HEK293 (cell line): Measurements from ENCODE around the gene CNOT6L.

Experiments
- HOXC10 ChIP-seq: sonication (generic); formaldehyde crosslinking; IDR thresholded peaks from 2 replicates; pipeline ENCODE4 v1.8.1; 2023; ENCODE audit warnings: mild to moderate bottlenecking, missing genetic modification reagents
- OVOL3 ChIP-seq: fragments of 450-650 bp; formaldehyde crosslinking; IDR thresholded peaks from 2 replicates; pipeline ENCODE4 v1.5.1; 2016; ENCODE audit warnings: missing biosample characterization, missing genetic modification characterization
- YY1 ChIP-seq: fragments of 450-650 bp; formaldehyde crosslinking; IDR thresholded peaks from 2 replicates; pipeline ENCODE4 v1.5.1; 2018; ENCODE audit warnings: missing biosample characterization, missing genetic modification characterization
- ZBTB8A ChIP-seq: fragments of 450-650 bp; formaldehyde crosslinking; IDR thresholded peaks from 2 replicates; pipeline ENCODE4 v1.5.1; 2016; ENCODE audit warnings: missing biosample characterization, missing genetic modification characterization
- ZFP3 ChIP-seq: fragments of 450-650 bp; formaldehyde crosslinking; IDR thresholded peaks from 2 replicates; pipeline ENCODE4 v1.5.1; 2016; ENCODE audit warnings: low read depth, missing biosample characterization, missing genetic modification characterization
- ZFP69B ChIP-seq: fragments of 450-650 bp; formaldehyde crosslinking; IDR thresholded peaks from 2 replicates; pipeline ENCODE4 v1.5.1; 2016; ENCODE audit warnings: missing biosample characterization, missing genetic modification characterization
- ZNF114 ChIP-seq: fragments of 450-650 bp; formaldehyde crosslinking; IDR thresholded peaks from 2 replicates; pipeline ENCODE4 v1.5.0; 2017; ENCODE audit warnings: missing biosample characterization, missing genetic modification characterization
- ZNF121 ChIP-seq: fragments of 450-650 bp; formaldehyde crosslinking; IDR thresholded peaks from 2 replicates; pipeline ENCODE4 v1.5.1; 2016; ENCODE audit warnings: missing biosample characterization, missing genetic modification characterization
- ZNF174 ChIP-seq: fragments of 450-650 bp; formaldehyde crosslinking; IDR thresholded peaks from 2 replicates; pipeline ENCODE4 v1.5.0; 2017; ENCODE audit warnings: missing biosample characterization, mild to moderate bottlenecking, missing genetic modification characterization
- ZNF248 ChIP-seq: fragments of 450-650 bp; formaldehyde crosslinking; IDR thresholded peaks from 2 replicates; pipeline ENCODE4 v1.5.1; 2017; ENCODE audit warnings: missing biosample characterization, missing genetic modification characterization
- ZNF302 ChIP-seq: fragments of 450-650 bp; formaldehyde crosslinking; IDR thresholded peaks from 2 replicates; pipeline ENCODE4 v1.5.1; 2016; ENCODE audit warnings: missing biosample characterization, missing genetic modification characterization, low read depth
- ZNF335 ChIP-seq: fragments of 450-650 bp; formaldehyde crosslinking; conservative IDR thresholded peaks from 2 replicates; pipeline ENCODE4 v1.5.1; 2016; ENCODE audit warnings: missing biosample characterization, missing genetic modification characterization
- ZNF529 ChIP-seq: fragments of 450-650 bp; formaldehyde crosslinking; IDR thresholded peaks from 2 replicates; pipeline ENCODE4 v1.5.1; 2017; ENCODE audit warnings: missing genetic modification characterization, missing biosample characterization; ENCODE audit not compliant: insufficient replicate concordance
- ZNF530 ChIP-seq: fragments of 450-650 bp; formaldehyde crosslinking; IDR thresholded peaks from 2 replicates; pipeline ENCODE4 v1.5.1; 2016; ENCODE audit warnings: low read depth, missing biosample characterization, missing genetic modification characterization
- ZNF549 ChIP-seq: fragments of 450-650 bp; IDR thresholded peaks from 2 replicates; pipeline ENCODE4 v1.5.1; 2018; ENCODE audit warnings: missing biosample characterization, missing genetic modification characterization, mild to moderate bottlenecking, inconsistent platforms, moderate library complexity
- ZNF571 ChIP-seq: fragments of 450-650 bp; formaldehyde crosslinking; IDR thresholded peaks from 2 replicates; pipeline ENCODE4 v1.5.0; 2017; ENCODE audit warnings: missing biosample characterization, missing genetic modification characterization
- ZNF585B ChIP-seq: fragments of 450-650 bp; formaldehyde crosslinking; IDR thresholded peaks from 2 replicates; pipeline ENCODE4 v1.5.1; 2016; ENCODE audit warnings: missing biosample characterization, missing genetic modification characterization
- ZNF664 ChIP-seq: fragments of 450-650 bp; formaldehyde crosslinking; IDR thresholded peaks from 2 replicates; pipeline ENCODE4 v1.5.1; 2016; ENCODE audit warnings: missing biosample characterization, missing genetic modification characterization
- ZNF837 ChIP-seq: fragments of 450-650 bp; formaldehyde crosslinking; IDR thresholded peaks from 2 replicates; pipeline ENCODE4 v1.5.1; 2016; ENCODE audit warnings: missing biosample characterization, missing genetic modification characterization
- ZSCAN30 ChIP-seq: fragments of 450-650 bp; IDR thresholded peaks from 2 replicates; pipeline ENCODE4 v1.5.1; 2018; ENCODE audit warnings: missing biosample characterization, mild to moderate bottlenecking, missing genetic modification characterization, moderate library complexity
- TF ChIP-seq, protein P1 (sequence below): fragments of 450-650 bp; formaldehyde crosslinking; IDR thresholded peaks from 2 replicates; pipeline ENCODE4 v1.5.1; 2016; ENCODE audit warnings: missing biosample characterization, missing genetic modification characterization
- TF ChIP-seq, protein P2 (sequence below): fragments of 450-650 bp; formaldehyde crosslinking; IDR thresholded peaks from 2 replicates; pipeline ENCODE4 v1.5.1; 2016; ENCODE audit warnings: missing biosample characterization, missing genetic modification characterization
- TF ChIP-seq, protein P3 (sequence below): fragments of 450-650 bp; formaldehyde crosslinking; IDR thresholded peaks from 2 replicates; pipeline ENCODE4 v1.5.1; 2016; ENCODE audit warnings: missing biosample characterization, missing genetic modification characterization, borderline replicate concordance
- TF ChIP-seq, protein P4 (sequence below): fragments of 450-650 bp; formaldehyde crosslinking; IDR thresholded peaks from 2 replicates; pipeline ENCODE4 v1.5.0; 2017; ENCODE audit warnings: missing biosample characterization, missing genetic modification characterization, borderline replicate concordance
- TF ChIP-seq, protein P5 (sequence below): fragments of 450-650 bp; formaldehyde crosslinking; IDR thresholded peaks from 2 replicates; pipeline ENCODE4 v1.5.1; 2016; ENCODE audit warnings: missing biosample characterization, missing genetic modification characterization
- TF ChIP-seq, protein P6 (sequence below): fragments of 450-650 bp; IDR thresholded peaks from 2 replicates; pipeline ENCODE4 v1.5.1; 2018; ENCODE audit warnings: missing biosample characterization, missing genetic modification characterization

The CNOT6L gene

DNA sequence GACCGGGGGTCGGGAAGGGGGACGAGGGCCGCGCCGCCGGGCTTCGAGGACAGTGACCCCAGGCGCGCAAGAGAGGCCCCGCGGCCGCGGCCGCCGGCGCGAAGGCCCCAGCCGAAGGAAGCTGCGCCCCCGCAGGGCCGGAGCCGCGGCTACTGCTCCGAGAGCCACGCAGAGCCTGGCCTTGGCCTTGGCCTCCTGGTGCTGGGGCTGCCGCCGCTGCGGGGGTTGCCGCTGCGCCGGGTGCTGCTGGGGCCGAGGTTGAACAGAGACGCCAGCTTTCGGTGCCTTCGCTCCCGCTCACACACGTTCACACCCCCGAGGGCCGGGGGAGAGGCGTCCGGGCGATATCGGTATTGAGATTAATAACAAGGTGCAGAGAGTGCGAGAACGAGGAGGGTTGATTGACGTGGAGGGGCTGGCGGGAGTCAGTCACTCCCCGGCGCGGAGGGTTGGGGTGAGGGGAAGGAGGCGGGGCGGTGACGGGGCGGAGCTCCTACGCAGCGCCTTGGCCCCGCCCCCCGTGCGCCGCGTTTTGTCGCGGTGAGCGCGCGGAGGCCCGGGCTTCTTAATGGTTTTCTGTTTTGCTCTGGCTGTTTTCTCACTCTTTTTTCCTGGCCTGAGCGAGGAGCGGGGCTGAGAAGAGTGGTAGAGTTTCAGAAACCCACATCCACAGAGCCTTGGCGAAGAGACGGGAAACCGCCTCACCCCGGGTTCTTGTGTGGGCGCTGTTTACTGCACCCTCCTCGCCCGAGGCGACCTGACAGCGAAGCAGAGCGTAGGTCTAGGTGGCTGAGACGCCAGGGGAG is 878 bp upstream of the CNOT6L start (continued):
- TF ChIP-seq, protein P1, sequence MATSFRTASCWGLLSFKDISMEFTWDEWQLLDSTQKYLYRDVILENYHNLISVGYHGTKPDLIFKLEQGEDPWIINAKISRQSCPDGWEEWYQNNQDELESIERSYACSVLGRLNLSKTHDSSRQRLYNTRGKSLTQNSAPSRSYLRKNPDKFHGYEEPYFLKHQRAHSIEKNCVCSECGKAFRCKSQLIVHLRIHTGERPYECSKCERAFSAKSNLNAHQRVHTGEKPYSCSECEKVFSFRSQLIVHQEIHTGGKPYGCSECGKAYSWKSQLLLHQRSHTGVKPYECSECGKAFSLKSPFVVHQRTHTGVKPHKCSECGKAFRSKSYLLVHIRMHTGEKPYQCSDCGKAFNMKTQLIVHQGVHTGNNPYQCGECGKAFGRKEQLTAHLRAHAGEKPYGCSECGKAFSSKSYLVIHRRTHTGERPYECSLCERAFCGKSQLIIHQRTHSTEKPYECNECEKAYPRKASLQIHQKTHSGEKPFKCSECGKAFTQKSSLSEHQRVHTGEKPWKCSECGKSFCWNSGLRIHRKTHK: no peak
- TF ChIP-seq, protein P2, sequence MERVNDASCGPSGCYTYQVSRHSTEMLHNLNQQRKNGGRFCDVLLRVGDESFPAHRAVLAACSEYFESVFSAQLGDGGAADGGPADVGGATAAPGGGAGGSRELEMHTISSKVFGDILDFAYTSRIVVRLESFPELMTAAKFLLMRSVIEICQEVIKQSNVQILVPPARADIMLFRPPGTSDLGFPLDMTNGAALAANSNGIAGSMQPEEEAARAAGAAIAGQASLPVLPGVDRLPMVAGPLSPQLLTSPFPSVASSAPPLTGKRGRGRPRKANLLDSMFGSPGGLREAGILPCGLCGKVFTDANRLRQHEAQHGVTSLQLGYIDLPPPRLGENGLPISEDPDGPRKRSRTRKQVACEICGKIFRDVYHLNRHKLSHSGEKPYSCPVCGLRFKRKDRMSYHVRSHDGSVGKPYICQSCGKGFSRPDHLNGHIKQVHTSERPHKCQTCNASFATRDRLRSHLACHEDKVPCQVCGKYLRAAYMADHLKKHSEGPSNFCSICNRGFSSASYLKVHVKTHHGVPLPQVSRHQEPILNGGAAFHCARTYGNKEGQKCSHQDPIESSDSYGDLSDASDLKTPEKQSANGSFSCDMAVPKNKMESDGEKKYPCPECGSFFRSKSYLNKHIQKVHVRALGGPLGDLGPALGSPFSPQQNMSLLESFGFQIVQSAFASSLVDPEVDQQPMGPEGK (tag by site-specific recombination): peak; percentile 96
- TF ChIP-seq ZSCAN30 (tag by site-specific recombination) (no peak), YY1 (no peak), ZNF664 (tag by site-specific recombination) (no peak), ZNF549 (tag by site-specific recombination) (no peak), ZNF530 (tag by site-specific recombination) (no peak), ZNF302 (tag by site-specific recombination) (no peak), HOXC10 (CRISPR knock-in tag) (0 out of 2 replicates have a peak, but pooled peaks have one; percentile 35), ZNF529 (tag by site-specific recombination) (no peak), ZBTB8A (tag by site-specific recombination) (no peak), ZFP69B (tag by site-specific recombination) (no peak), ZNF248 (tag by site-specific recombination) (no peak), ZNF114 (no peak), ZNF585B (no peak), ZNF571 (tag by site-specific recombination) (no peak), ZNF335 (tag by site-specific recombination) (peak; percentile 90), ZNF837 (tag by site-specific recombination) (no peak), OVOL3 (tag by site-specific recombination) (no peak), ZFP3 (tag by site-specific recombination) (no peak), ZNF121 (tag by site-specific recombination) (no peak), ZNF174 (no peak)
- TF ChIP-seq, protein P3, sequence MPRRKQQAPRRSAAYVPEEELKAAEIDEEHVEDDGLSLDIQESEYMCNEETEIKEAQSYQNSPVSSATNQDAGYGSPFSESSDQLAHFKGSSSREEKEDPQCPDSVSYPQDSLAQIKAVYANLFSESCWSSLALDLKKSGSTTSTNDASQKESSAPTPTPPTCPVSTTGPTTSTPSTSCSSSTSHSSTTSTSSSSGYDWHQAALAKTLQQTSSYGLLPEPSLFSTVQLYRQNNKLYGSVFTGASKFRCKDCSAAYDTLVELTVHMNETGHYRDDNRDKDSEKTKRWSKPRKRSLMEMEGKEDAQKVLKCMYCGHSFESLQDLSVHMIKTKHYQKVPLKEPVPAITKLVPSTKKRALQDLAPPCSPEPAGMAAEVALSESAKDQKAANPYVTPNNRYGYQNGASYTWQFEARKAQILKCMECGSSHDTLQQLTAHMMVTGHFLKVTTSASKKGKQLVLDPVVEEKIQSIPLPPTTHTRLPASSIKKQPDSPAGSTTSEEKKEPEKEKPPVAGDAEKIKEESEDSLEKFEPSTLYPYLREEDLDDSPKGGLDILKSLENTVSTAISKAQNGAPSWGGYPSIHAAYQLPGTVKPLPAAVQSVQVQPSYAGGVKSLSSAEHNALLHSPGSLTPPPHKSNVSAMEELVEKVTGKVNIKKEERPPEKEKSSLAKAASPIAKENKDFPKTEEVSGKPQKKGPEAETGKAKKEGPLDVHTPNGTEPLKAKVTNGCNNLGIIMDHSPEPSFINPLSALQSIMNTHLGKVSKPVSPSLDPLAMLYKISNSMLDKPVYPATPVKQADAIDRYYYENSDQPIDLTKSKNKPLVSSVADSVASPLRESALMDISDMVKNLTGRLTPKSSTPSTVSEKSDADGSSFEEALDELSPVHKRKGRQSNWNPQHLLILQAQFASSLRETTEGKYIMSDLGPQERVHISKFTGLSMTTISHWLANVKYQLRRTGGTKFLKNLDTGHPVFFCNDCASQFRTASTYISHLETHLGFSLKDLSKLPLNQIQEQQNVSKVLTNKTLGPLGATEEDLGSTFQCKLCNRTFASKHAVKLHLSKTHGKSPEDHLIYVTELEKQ (tag by site-specific recombination): peak; percentile 82
- TF ChIP-seq, protein P4, sequence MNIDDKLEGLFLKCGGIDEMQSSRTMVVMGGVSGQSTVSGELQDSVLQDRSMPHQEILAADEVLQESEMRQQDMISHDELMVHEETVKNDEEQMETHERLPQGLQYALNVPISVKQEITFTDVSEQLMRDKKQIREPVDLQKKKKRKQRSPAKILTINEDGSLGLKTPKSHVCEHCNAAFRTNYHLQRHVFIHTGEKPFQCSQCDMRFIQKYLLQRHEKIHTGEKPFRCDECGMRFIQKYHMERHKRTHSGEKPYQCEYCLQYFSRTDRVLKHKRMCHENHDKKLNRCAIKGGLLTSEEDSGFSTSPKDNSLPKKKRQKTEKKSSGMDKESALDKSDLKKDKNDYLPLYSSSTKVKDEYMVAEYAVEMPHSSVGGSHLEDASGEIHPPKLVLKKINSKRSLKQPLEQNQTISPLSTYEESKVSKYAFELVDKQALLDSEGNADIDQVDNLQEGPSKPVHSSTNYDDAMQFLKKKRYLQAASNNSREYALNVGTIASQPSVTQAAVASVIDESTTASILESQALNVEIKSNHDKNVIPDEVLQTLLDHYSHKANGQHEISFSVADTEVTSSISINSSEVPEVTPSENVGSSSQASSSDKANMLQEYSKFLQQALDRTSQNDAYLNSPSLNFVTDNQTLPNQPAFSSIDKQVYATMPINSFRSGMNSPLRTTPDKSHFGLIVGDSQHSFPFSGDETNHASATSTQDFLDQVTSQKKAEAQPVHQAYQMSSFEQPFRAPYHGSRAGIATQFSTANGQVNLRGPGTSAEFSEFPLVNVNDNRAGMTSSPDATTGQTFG (tag by site-specific recombination): no peak
- TF ChIP-seq, protein P5, sequence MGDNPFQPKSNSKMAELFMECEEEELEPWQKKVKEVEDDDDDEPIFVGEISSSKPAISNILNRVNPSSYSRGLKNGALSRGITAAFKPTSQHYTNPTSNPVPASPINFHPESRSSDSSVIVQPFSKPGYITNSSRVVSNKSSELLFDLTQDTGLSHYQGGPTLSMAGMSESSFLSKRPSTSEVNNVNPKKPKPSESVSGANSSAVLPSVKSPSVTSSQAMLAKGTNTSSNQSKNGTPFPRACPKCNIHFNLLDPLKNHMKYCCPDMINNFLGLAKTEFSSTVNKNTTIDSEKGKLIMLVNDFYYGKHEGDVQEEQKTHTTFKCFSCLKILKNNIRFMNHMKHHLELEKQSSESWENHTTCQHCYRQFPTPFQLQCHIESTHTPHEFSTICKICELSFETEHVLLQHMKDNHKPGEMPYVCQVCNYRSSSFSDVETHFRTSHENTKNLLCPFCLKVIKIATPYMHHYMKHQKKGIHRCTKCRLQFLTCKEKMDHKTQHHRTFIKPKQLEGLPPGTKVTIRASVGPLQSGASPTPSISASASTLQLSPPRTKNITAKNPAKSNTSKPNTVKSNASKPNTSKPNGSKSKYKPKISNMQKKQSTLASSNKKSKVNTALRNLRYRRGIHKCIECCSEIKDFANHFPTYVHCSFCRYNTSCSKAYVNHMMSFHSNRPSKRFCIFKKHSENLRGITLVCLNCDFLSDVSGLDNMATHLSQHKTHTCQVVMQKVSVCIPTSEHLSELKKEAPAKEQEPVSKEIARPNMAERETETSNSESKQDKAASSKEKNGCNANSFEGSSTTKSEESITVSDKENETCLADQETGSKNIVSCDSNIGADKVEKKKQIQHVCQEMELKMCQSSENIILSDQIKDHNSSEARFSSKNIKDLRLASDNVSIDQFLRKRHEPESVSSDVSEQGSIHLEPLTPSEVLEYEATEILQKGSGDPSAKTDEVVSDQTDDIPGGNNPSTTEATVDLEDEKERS (tag by site-specific recombination): no peak
- TF ChIP-seq, protein P6, sequence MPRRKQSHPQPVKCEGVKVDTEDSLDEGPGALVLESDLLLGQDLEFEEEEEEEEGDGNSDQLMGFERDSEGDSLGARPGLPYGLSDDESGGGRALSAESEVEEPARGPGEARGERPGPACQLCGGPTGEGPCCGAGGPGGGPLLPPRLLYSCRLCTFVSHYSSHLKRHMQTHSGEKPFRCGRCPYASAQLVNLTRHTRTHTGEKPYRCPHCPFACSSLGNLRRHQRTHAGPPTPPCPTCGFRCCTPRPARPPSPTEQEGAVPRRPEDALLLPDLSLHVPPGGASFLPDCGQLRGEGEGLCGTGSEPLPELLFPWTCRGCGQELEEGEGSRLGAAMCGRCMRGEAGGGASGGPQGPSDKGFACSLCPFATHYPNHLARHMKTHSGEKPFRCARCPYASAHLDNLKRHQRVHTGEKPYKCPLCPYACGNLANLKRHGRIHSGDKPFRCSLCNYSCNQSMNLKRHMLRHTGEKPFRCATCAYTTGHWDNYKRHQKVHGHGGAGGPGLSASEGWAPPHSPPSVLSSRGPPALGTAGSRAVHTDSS: no peak
